GM12891 (cell line): ENCODE data around the gene CFAP46.

ENCODE experiments used
- POLR2A ChIP-seq: IDR thresholded peaks from 2 replicates; pipeline ENCODE4 v1.6.1; 2011; ENCODE audit warnings: low read depth, low read length, control low read depth
- POLR2AphosphoS5 ChIP-seq: IDR thresholded peaks from 2 replicates; pipeline ENCODE4 v1.6.1; 2011; ENCODE audit warnings: low read depth, low read length, control low read depth
- TAF1 ChIP-seq: IDR thresholded peaks from 2 replicates; pipeline ENCODE4 v1.6.1; 2011; ENCODE audit warnings: low read depth, low read length, control low read depth

GRCh38 chr10:132938472-132939339 lies 3.7 kb downstream of the CFAP46 start:
- TF ChIP-seq POLR2A (no peak), POLR2AphosphoS5 (no peak), TAF1 (no peak)
